GM19035 (cell line): ENCODE measurements around the gene TACO1.

Source experiments
- ATAC-seq: cut with Tn5 transposase; IDR thresholded peaks from one replicate; pipeline ENCODE4 v1.9.1; 2021; ENCODE audit not compliant: unreplicated experiment

Gene TACO1

GRCh38 chr17:63635787-63636186 is 35.1 kb downstream of the TACO1 start:
- no peak for ATAC-seq

DNA sequence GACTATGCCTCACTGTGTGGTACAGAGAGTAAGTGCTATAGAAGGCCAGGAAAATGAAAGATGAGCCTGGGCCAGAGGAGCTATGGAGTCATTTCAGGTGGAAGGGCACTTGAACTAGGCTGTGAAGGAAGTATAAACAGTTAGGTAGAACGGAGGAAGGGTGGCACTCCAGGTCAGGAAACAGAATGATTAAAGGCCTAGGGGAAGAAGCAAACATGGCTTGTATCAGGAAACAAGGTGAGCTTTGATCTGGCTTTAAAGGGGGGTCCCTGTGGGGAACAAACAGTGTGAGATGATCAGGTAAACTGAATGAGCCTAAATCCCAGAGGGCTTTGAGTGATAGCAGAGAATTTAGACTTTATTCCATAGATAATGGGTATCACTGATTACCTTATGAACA is 38.4 kb downstream of the TACO1 start:
- ATAC-seq: no peak

DNA sequence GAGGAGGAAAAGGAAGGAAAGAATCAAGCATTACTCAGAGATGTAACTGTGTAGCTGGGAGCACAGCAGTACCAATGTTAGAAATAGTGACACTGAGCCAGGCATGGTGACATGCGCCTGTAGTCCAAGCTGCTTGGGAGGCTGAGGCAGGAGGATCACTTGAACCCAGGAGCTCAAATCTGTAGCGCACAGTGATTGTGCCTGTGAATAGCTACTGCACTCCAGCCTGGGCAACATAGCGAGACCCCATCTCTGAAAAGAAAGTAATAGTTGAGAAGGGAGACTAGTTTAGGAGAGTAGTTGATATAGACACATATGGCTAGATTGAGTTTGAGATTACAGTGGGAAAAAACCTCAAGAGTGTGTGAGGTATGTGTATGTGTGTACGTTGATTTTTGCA is 39.3 kb downstream of the TACO1 start:
- ATAC-seq: no peak

GRCh38 chr17:63641692-63642448 is 41.2 kb downstream of the TACO1 start:
- no peak for ATAC-seq

GRCh38 chr17:63644846-63645245 is 44.2 kb downstream of the TACO1 start:
- ATAC-seq: no peak

DNA sequence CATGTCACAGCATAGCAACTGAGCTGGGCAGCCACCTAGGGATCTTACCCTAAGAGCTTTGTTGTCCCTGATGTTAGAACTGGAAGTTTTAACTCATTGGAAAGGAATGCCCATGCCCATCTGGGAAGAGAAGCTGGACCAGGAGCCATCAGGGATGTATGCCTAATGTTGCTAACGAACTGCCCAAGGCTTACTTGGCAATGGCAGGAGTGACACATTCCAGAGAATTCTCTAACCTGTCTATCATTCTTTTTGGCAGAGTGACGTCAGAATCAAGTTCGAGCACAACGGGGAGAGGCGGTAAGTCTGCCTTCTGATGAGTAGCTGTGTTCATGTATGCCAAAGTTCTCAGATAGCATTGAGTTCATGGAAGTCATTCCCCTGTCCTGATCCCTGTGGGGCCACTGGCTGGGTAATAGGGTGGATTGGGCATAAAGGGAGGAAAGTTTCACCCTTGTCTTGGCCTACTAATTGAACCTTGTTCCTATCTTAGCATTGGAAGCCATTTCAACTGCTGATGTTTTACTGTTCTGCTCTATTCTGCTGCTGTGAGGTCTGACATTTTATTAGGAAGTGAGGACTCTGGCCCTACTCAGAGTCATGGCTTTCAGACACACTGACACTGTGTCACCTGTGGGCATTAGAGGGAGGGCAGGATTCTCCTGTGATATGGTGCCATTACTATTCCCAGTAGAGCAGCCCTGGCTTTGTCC is 45.2 kb downstream of the TACO1 start:
- peak; percentile 62 for ATAC-seq

DNA sequence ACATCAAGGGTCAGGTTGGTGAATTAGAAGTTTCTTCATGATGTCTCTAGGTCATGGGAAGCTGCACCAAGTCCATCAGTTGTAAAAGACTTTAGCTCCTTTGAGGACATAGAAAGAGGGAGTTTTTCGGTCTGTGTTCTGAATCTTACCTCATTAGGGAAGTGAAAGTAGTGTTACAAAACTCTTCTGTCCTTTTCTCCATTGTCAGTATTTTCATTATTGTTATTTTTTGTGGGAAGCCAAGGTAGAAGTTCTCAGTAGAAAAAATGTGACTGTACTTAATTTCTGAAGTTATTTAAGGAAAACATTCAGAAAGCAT is 45.8 kb downstream of the TACO1 start:
- peak; percentile 74 for ATAC-seq

DNA sequence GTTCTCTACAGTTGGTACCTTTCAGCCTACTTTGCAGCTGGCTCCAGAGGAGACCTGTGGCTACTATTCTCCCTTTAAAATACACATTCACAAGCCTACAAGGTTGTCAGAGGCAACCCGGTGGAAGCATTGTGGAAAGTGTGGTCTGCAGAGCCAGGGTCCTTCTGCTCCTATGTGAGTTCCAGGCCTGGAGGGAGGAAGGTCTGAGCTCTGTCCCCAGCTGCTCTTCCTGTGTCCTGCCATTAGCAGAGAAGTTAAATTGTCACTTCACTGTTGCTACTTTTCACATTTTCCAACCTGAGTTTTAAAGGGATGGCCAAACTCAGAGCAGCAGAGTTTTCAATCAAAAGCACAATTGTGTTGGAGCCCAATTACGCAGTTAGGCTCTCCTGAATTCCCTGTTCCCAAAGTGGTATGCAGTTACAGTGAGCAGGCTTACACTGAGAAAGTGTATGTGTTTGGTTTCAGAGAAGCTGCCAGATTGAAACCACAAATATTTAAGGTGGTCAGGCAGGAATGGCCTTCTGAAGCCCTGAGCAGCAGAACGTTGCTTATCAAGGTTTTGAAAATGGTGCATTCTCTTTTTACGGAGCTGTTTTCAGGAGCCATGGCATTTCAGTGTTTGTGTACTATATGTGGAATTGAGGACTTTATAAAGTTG is 46.5 kb downstream of the TACO1 start:
- ATAC-seq: no peak

GRCh38 chr17:63647936-63648335 is 47.2 kb downstream of the TACO1 start:
- no peak for ATAC-seq

GRCh38 chr17:63649813-63650212 is 49.1 kb downstream of the TACO1 start:
- no peak for ATAC-seq

- no peak for ATAC-seq
Measured at GRCh38 chr17:63652106-63652505, 51.4 kb downstream of the TACO1 start.

- ATAC-seq: no peak
Measured at GRCh38 chr17:63653050-63653449, 52.4 kb downstream of the TACO1 start.

DNA sequence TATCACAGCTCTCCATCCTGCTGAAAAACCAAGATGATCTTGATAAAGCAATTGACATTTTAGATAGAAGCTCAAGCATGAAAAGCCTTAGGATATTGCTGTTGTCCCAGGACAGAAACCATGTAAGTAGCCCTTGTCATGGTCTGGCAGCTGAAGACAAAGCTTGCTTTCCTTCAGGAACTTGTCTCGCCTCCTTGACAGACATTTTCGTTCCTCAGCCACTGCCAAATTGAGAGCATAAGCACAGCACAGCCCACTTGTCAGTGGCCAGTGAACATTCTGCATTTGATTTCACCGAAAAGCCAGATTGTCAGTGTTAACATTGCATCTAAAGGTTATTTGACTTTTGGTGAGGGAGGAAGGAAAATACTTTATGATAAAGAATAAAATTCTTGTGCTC is 57.1 kb downstream of the TACO1 start:
- ATAC-seq: no peak
